PC-3 (cell line): ENCODE measurements around the gene ITLN2.

Source experiments
- EZH2 ChIP-seq: fragments of 300-600 bp; sonication (generic); IDR thresholded peaks from one replicate; pipeline ENCODE4 v1.6.1; 2017; ENCODE audit warnings: antibody characterized with exemption, mild to moderate bottlenecking, low read length; ENCODE audit not compliant: unreplicated experiment
- EZH2phosphoT487 ChIP-seq: fragments of 300-600 bp; sonication (generic); IDR thresholded peaks from 2 replicates; pipeline ENCODE4 v1.6.1; 2018; ENCODE audit warnings: mild to moderate bottlenecking, antibody characterized with exemption, low read length, borderline replicate concordance
- TF ChIP-seq, protein P1 (sequence below): fragments of 300-600 bp; sonication (generic); conservative IDR thresholded peaks from 2 replicates; pipeline ENCODE4 v1.5.1; 2017; ENCODE audit warnings: antibody characterized with exemption, low read depth, mild to moderate bottlenecking, low read length

DNA sequence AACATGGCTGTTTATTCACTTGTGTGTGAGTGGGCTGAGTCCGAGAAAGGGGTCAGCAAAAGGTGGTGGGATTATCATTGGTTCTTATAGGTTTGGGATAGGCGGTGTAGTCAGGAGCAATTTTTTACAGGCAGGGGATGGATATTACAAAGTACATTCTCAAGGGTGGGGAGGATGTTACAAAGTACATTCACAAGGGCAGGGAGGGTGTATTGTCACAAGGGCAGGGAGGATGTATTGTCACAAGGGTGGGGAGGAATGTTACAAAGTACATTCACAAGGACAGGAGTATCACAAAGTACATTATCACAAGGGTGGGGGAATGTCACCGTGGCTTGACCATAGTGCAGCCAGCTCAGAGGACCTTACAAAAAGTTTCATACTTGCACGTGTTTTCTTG is 31.1 kb upstream of the ITLN2 start:
- TF ChIP-seq, protein P1, sequence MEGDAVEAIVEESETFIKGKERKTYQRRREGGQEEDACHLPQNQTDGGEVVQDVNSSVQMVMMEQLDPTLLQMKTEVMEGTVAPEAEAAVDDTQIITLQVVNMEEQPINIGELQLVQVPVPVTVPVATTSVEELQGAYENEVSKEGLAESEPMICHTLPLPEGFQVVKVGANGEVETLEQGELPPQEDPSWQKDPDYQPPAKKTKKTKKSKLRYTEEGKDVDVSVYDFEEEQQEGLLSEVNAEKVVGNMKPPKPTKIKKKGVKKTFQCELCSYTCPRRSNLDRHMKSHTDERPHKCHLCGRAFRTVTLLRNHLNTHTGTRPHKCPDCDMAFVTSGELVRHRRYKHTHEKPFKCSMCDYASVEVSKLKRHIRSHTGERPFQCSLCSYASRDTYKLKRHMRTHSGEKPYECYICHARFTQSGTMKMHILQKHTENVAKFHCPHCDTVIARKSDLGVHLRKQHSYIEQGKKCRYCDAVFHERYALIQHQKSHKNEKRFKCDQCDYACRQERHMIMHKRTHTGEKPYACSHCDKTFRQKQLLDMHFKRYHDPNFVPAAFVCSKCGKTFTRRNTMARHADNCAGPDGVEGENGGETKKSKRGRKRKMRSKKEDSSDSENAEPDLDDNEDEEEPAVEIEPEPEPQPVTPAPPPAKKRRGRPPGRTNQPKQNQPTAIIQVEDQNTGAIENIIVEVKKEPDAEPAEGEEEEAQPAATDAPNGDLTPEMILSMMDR, result no peak
- TF ChIP-seq EZH2phosphoT487 (no peak), EZH2 (no peak)
